ENCODE data around the gene CARMIL3.
A peak's percentile ranks its signal among the peaks of the same experiment; 100 is the strongest.
"Not testable (repeated sequence)": the region's sequence is repeated elsewhere in the genome, so short reads cannot be mapped to it uniquely, and the experiment has no call there.

CARMIL3 gene

DNA sequence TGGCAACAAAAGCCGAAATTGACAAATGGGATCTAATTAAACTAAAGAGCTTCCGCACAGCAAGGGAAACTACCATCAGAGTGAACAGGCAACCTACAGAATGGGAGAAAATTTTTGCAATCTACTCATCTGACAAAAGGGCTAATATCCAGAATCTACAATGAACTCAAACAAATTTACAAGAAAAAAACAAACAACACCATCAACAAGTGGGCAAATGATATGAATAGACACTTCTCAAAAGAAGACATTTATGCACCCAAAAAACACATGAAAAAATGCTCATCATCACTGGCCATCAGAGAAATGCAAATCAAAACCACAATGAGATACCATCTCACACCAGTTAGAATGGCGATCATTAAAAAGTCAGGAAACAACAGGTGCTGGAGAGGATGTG lies 22.1 kb upstream of the CARMIL3 start:
- DNase-seq (ENCODE audit: low read depth, low spot score); CTCF ChIA-PET; POLR2A ChIA-PET; H3K4me3 ChIP-seq (ENCODE audit: low read depth, low read length): not testable (repeated sequence)

- DNase-seq (ENCODE audit: low read depth, low spot score); CTCF ChIA-PET; H3K4me3 ChIP-seq (ENCODE audit: low read depth, low read length); POLR2A ChIA-PET: not testable (repeated sequence)
Observed at GRCh38 chr14:24031331-24031730, 20.5 kb upstream of the CARMIL3 start.

- H3K4me3 ChIP-seq (ENCODE audit: low read depth, low read length), result no peak overlapping the region
- peak; percentile 51 for DNase-seq (ENCODE audit: low read depth, low spot score)
- ChIA-PET CTCF (interaction anchor here (0.8 to 1.9 kb wide), 3 partner anchors 10 to 60 kb away, joined by 3 to 6 read pairs (median 5); no protein-coding TSS in a partner anchor), POLR2A (no interaction called here)
- TF ChIP-seq CTCF (IDR thresholded peaks at IDR 0.05; ENCODE audit: insufficient read depth, low read length, missing control alignments), result no peak
Observed at GRCh38 chr14:24032727-24033418, 18.9 kb upstream of the CARMIL3 start.

GRCh38 chr14:24035769-24036168 lies 16.0 kb upstream of the CARMIL3 start:
- CTCF ChIA-PET, result interaction anchor here (0.8 to 1.3 kb wide), 2 partner anchors 15 to 57 kb away, joined by 3 to 6 read pairs; no protein-coding TSS in a partner anchor
- POLR2A ChIA-PET; DNase-seq (ENCODE audit: low read depth, low spot score): not testable (repeated sequence)
- peak overlapping the region; percentile 63 for H3K4me3 ChIP-seq (ENCODE audit: low read depth, low read length)

DNA sequence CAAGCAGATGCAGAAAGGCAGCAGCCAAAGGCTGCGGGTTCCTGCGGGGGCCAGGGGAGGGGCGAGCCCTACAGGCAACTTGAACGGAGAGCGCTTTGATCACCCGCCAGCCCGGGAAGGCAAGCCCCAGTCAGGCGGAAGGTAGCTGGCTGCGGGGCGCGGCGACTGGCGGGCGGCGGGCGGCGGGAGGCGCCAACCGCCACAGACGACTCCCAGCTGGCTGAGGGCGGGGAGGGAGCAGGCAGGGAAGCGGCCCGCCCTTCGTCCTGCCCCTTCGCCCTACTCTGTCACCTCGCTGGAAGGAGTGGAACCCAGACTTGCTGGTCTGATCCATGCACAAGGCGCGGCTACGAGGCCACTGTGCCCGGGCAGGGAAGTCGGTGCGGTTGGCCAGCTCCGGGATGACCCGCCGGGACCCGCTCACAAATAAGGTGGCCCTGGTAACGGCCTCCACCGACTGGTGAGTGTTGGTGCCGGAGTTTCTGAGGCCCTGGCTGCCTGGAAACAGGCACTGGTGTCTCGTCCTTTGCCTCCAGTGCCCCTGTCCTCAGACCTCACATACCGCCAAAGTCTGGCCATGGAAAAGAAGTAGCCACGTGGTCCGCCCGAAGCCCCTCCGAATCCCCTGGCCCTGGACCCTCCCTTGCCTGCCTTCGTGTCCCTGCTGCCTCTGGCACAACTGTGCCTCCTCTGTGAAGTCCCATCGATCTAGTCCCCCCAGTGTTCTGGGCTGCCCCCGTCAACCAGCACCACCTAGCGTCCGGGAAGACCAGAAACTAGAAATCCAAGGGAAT lies 15.4 kb upstream of the CARMIL3 start:
- TF ChIP-seq CTCF (IDR thresholded peaks at IDR 0.05; ENCODE audit: insufficient read depth, low read length, missing control alignments), result peak; percentile 75
- CTCF ChIA-PET, result interaction anchor here (0.8 kb wide), 1 partner anchor 14 kb away, joined by 3 read pairs; no protein-coding TSS in a partner anchor
- DNase-seq (ENCODE audit: low read depth, low spot score), result no peak
- POLR2A ChIA-PET, result no interaction called here
- H3K4me3 ChIP-seq (ENCODE audit: low read depth, low read length), result peak overlapping the region; percentile 63

GRCh38 chr14:24036963-24037657 lies 14.7 kb upstream of the CARMIL3 start:
- DNase-seq (ENCODE audit: low read depth, low spot score); CTCF ChIA-PET; POLR2A ChIA-PET: not testable (repeated sequence)
- peak overlapping the region; percentile 63; the same call in 1 of the 2 replicates for H3K4me3 ChIP-seq (ENCODE audit: low read depth, low read length)

DNA sequence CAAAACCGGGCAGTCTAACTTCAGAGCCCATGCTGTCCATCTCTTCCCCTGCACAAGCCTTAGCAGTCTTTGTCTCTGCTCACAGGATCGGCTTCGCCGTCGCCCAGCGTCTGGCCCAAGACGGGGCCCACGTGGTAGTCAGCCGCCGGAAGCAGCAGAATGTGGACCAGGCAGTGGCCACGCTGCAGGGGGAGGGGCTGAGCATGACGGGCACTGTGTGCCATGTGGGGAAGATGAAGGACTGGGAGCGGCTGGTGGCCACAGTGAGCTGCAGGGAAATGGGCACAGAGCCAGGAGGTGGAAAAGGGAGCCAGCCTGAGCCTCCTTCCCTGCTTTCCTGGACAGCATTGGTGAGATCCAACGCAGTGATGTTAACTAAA lies 14.2 kb upstream of the CARMIL3 start:
- H3K4me3 ChIP-seq (ENCODE audit: low read depth, low read length), result no peak overlapping the region
- POLR2A ChIA-PET, result no interaction called here
- CTCF ChIA-PET, result interaction anchor here (1.0 to 1.3 kb wide), 3 partner anchors 11 to 62 kb away, joined by 3 to 5 read pairs (median 4); partner anchors contain the start of gene CARMIL3
- no peak for TF ChIP-seq CTCF (IDR thresholded peaks at IDR 0.05; ENCODE audit: insufficient read depth, low read length, missing control alignments)
- DNase-seq (ENCODE audit: low read depth, low spot score), result no peak

GRCh38 chr14:24038686-24039085 lies 13.1 kb upstream of the CARMIL3 start:
- ChIA-PET POLR2A (no interaction called here), CTCF (interaction anchor here (0.8 to 1.3 kb wide), 5 partner anchors 10 to 63 kb away, joined by 3 to 5 read pairs (median 4); partner anchors contain the start of gene CARMIL3)
- H3K4me3 ChIP-seq (ENCODE audit: low read depth, low read length), result no peak overlapping the region
- DNase-seq (ENCODE audit: low read depth, low spot score), result no peak
- TF ChIP-seq CTCF (IDR thresholded peaks at IDR 0.05; ENCODE audit: insufficient read depth, low read length, missing control alignments), result no peak

Measured in AG04449 (cell line).